ENCODE data around the gene AIPL1.

AIPL1 gene

DNA sequence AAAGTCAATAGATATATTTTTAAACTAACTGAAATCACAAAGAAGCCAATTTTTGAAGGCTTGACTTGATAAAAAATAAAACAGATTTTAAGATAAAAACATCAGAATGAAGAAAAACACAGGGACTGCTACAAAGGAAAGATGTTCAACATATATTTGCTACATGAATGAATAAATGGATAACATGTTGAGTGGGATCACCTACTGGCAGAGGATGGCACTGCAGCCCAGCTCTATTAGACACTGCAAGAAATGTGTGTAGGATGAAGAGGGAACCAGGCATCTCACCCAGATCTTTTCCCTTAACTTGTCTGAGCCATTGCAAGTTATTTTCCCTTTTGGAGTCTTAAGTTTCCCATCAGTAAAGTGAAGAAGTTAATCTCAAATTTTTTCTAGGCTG, 4.2 kb downstream of the AIPL1 start:
- H3K4me3 ChIP-seq (ENCODE audit: low read length) = no peak overlapping the region
- H3K27me3 ChIP-seq (ENCODE audit: control insufficient read depth, low read length) = no peaks in the 10 kb centered on the region
- H3K9me2 ChIP-seq (replicated peaks; ENCODE audit: control insufficient read depth, low read length) = no peaks in the 10 kb centered on the region
- no peak overlapping the region for H3K4me2 ChIP-seq (ENCODE audit: low read length)
- no peaks in the 10 kb centered on the region for H3K4me1 ChIP-seq (ENCODE audit: control insufficient read depth, low read length)
- H3K79me2 ChIP-seq (ENCODE audit: control insufficient read depth, low read length) = no peaks in the 10 kb centered on the region
- no peak overlapping the region for H3K27ac ChIP-seq (ENCODE audit: low read depth, low read length)
- H3K36me3 ChIP-seq (ENCODE audit: control insufficient read depth, low read length) = no peaks in the 10 kb centered on the region
- no peaks in the 10 kb centered on the region for H3F3A ChIP-seq (ENCODE audit: control insufficient read depth, insufficient read depth)
- H3K9me3 ChIP-seq (ENCODE audit: control insufficient read depth, insufficient read depth, low read length) = peaks cover 4% of the 10 kb centered on the region; the same call in 1 of the 2 replicates
- H4K20me1 ChIP-seq (ENCODE audit: control insufficient read depth, insufficient read depth, low read depth, low read length) = no peaks in the 10 kb centered on the region
- no peak for TF ChIP-seq EZH2phosphoT487 (IDR thresholded peaks at IDR 0.05; ENCODE audit: borderline replicate concordance, low read length)
- TF ChIP-seq CTCF (IDR thresholded peaks at IDR 0.05; ENCODE audit: low read depth, low read length, poor library complexity, severe bottlenecking) = peak; percentile 37

DNA sequence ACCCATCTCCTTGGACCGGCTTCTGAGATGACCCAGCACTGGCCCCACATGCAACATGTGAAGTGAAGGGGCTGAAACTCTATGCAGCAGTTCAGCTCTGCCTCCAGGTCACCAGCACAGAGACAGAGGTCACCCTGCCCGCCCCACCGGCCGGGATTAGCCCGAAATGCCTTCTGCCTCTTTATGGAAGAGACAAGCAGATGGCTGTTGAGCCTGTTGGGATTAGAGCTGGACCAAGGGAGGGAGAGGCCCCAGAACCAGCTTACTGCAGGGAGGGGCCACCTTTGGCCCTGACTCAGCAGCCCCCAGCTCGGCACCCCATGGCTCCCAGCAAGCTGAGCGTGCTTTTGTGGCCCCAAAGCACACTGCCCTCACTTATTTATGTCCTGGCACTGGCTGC, 5.7 kb downstream of the AIPL1 start:
- H3K9me2 ChIP-seq (replicated peaks; ENCODE audit: control insufficient read depth, low read length) = no peaks in the 10 kb centered on the region
- no peaks in the 10 kb centered on the region for H3K27me3 ChIP-seq (ENCODE audit: control insufficient read depth, low read length)
- H3K4me1 ChIP-seq (ENCODE audit: control insufficient read depth, low read length) = no peaks in the 10 kb centered on the region
- TF ChIP-seq CTCF (IDR thresholded peaks at IDR 0.05; ENCODE audit: low read depth, low read length, poor library complexity, severe bottlenecking) (no peak), EZH2phosphoT487 (IDR thresholded peaks at IDR 0.05; ENCODE audit: borderline replicate concordance, low read length) (no peak)
- H3K4me3 ChIP-seq (ENCODE audit: low read length) = no peak overlapping the region
- H3F3A ChIP-seq (ENCODE audit: control insufficient read depth, insufficient read depth) = no peaks in the 10 kb centered on the region
- H3K36me3 ChIP-seq (ENCODE audit: control insufficient read depth, low read length) = no peaks in the 10 kb centered on the region
- peaks cover 4% of the 10 kb centered on the region; the same call in 1 of the 2 replicates for H3K9me3 ChIP-seq (ENCODE audit: control insufficient read depth, insufficient read depth, low read length)
- H4K20me1 ChIP-seq (ENCODE audit: control insufficient read depth, insufficient read depth, low read depth, low read length) = no peaks in the 10 kb centered on the region
- H3K4me2 ChIP-seq (ENCODE audit: low read length) = no peak overlapping the region
- H3K79me2 ChIP-seq (ENCODE audit: control insufficient read depth, low read length) = no peaks in the 10 kb centered on the region
- no peak overlapping the region for H3K27ac ChIP-seq (ENCODE audit: low read depth, low read length)

- H4K20me1 ChIP-seq (ENCODE audit: control insufficient read depth, insufficient read depth, low read depth, low read length) = no peaks in the 10 kb centered on the region
- H3K9me2 ChIP-seq (replicated peaks; ENCODE audit: control insufficient read depth, low read length) = no peaks in the 10 kb centered on the region
- no peak overlapping the region for H3K4me2 ChIP-seq (ENCODE audit: low read length)
- H3K9me3 ChIP-seq (ENCODE audit: control insufficient read depth, insufficient read depth, low read length) = peaks cover 4% of the 10 kb centered on the region; the same call in 1 of the 2 replicates
- no peak overlapping the region for H3K4me3 ChIP-seq (ENCODE audit: low read length)
- no peaks in the 10 kb centered on the region for H3K36me3 ChIP-seq (ENCODE audit: control insufficient read depth, low read length)
- no peak overlapping the region for H3K27ac ChIP-seq (ENCODE audit: low read depth, low read length)
- H3K79me2 ChIP-seq (ENCODE audit: control insufficient read depth, low read length) = no peaks in the 10 kb centered on the region
- no peaks in the 10 kb centered on the region for H3F3A ChIP-seq (ENCODE audit: control insufficient read depth, insufficient read depth)
- TF ChIP-seq CTCF (IDR thresholded peaks at IDR 0.05; ENCODE audit: low read depth, low read length, poor library complexity, severe bottlenecking) = no peak
- no peaks in the 10 kb centered on the region for H3K27me3 ChIP-seq (ENCODE audit: control insufficient read depth, low read length)
- H3K4me1 ChIP-seq (ENCODE audit: control insufficient read depth, low read length) = no peaks in the 10 kb centered on the region
These were observed 6.5 kb downstream of the AIPL1 start for GRCh38 chr17:6428207-6428965.

Data from DOHH2 (cell line).